ENCODE measurements around the gene PRPF6. TPM values are rescaled to one million over a fixed set of nuclear protein-coding genes. Genes with fewer than 3 reads are reported as not detected.

The PRPF6 gene
- total and polyA plus RNA-seq, 2 of the 13 experiments (the other 11 are each of a cell fraction or from before 2014, with no cell fraction given), result 63.7 to 101 TPM

GRCh38 chr20:64036346-64037198, 55.6 kb downstream of the PRPF6 start (continued):
- TF ChIP-seq ZNF766 (CRISPR knock-in tag; IDR thresholded peaks at IDR 0.05; ENCODE audit: borderline replicate concordance), result no peak
- TF ChIP-seq, protein P1, sequence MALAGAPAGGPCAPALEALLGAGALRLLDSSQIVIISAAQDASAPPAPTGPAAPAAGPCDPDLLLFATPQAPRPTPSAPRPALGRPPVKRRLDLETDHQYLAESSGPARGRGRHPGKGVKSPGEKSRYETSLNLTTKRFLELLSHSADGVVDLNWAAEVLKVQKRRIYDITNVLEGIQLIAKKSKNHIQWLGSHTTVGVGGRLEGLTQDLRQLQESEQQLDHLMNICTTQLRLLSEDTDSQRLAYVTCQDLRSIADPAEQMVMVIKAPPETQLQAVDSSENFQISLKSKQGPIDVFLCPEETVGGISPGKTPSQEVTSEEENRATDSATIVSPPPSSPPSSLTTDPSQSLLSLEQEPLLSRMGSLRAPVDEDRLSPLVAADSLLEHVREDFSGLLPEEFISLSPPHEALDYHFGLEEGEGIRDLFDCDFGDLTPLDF (CRISPR knock-in tag; IDR thresholded peaks at IDR 0.05), result no peak
- TF ChIP-seq PHF21A (CRISPR knock-in tag; IDR thresholded peaks at IDR 0.05), result peak; percentile 13; the same call in 1 of the 2 replicates
- TF ChIP-seq, protein P2, sequence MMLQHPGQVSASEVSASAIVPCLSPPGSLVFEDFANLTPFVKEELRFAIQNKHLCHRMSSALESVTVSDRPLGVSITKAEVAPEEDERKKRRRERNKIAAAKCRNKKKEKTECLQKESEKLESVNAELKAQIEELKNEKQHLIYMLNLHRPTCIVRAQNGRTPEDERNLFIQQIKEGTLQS (CRISPR knock-in tag; IDR thresholded peaks at IDR 0.05), result 0 out of 2 replicates have a peak, but pooled peaks have one; percentile 19
- 0 out of 2 replicates have a peak, but pooled peaks have one; percentile 12 for TF ChIP-seq WIZ (CRISPR knock-in tag; IDR thresholded peaks at IDR 0.05)
- 0 out of 2 replicates have a peak, but pooled peaks have one; percentile 25 for TF ChIP-seq AHDC1 (CRISPR knock-in tag; IDR thresholded peaks at IDR 0.05; ENCODE audit: borderline replicate concordance)
- peak; percentile 93 for TF ChIP-seq ZNF333 (CRISPR knock-in tag; IDR thresholded peaks at IDR 0.05; ENCODE audit: borderline replicate concordance)
- no peak for TF ChIP-seq MAF1 (CRISPR knock-in tag; IDR thresholded peaks at IDR 0.05; ENCODE audit: borderline replicate concordance)
- TF ChIP-seq ZSCAN30 (CRISPR knock-in tag; IDR thresholded peaks at IDR 0.05), result no peak
- TF ChIP-seq ZNF816 (CRISPR knock-in tag; IDR thresholded peaks at IDR 0.05; ENCODE audit: borderline replicate concordance), result no peak
- TF ChIP-seq NRL (CRISPR knock-in tag; IDR thresholded peaks at IDR 0.05; ENCODE audit: borderline replicate concordance), result no peak
- TF ChIP-seq, protein P3, sequence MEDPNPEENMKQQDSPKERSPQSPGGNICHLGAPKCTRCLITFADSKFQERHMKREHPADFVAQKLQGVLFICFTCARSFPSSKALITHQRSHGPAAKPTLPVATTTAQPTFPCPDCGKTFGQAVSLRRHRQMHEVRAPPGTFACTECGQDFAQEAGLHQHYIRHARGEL (CRISPR knock-in tag; IDR thresholded peaks at IDR 0.05), result peak; percentile 82; the same call in 1 of the 2 replicates
- no peak for TF ChIP-seq TCF7 (IDR thresholded peaks at IDR 0.05; ENCODE audit: low read depth)
- peak; percentile 45 for TF ChIP-seq SMAD3 (CRISPR knock-in tag; IDR thresholded peaks at IDR 0.05)
- TF ChIP-seq ZNF556 (CRISPR knock-in tag; IDR thresholded peaks at IDR 0.05; ENCODE audit: borderline replicate concordance), result no peak
- TF ChIP-seq ZNF552 (CRISPR knock-in tag; IDR thresholded peaks at IDR 0.05; ENCODE audit: borderline replicate concordance), result peak; percentile 77
- no peak for TF ChIP-seq ASH2L (IDR thresholded peaks at IDR 0.05; ENCODE audit: insufficient read length, low read depth, low read length)
- no peak for TF ChIP-seq ADNP (CRISPR knock-in tag; IDR thresholded peaks at IDR 0.05)
- no peak for TF ChIP-seq TBX3 (IDR thresholded peaks at IDR 0.05; ENCODE audit: borderline replicate concordance)
- TF ChIP-seq ZNF747 (CRISPR knock-in tag; IDR thresholded peaks at IDR 0.05; ENCODE audit: borderline replicate concordance), result peak; percentile 89
- TF ChIP-seq ZNF530 (CRISPR knock-in tag; IDR thresholded peaks at IDR 0.05; ENCODE audit: low read depth), result no peak

Data from HepG2 (cell line).